GM12878 (cell line): ENCODE results near the gene IER3IP1.

Experiments
- CTCF ChIP-seq, 3 experiments: IDR thresholded peaks in 2 of 3; conservative IDR thresholded peaks in 1 of 3; 2 replicates each; pipeline ENCODE4 v1.5.1; 2011; ENCODE audit warnings: low read depth in 3 of 3, low read length in 3 of 3, mild to moderate bottlenecking in 3 of 3, control low read depth in 2 of 3, moderate library complexity in 2 of 3, inconsistent platforms in 1 of 3, mixed read lengths in 1 of 3; ENCODE audit not compliant: control insufficient read depth in 2 of 3, insufficient read depth in 1 of 3; ENCODE audit errors: extremely low read depth in 1 of 3
- GABPA ChIP-seq: IDR thresholded peaks from 2 replicates; pipeline ENCODE4 v1.6.1; 2014; ENCODE audit warnings: antibody characterized with exemption, low read depth, mild to moderate bottlenecking, inconsistent platforms
- KAT2A ChIP-seq: conservative IDR thresholded peaks from 2 replicates; pipeline ENCODE4 v1.6.1; 2011; ENCODE audit warnings: low read depth, low read length; ENCODE audit not compliant: control insufficient read depth
- SRF ChIP-seq, 2 experiments: IDR thresholded peaks; 2 replicates each; pipeline ENCODE4 v1.6.1; 2011; ENCODE audit warnings: low read depth in 2 of 2, low read length in 2 of 2, mild to moderate bottlenecking in 1 of 2, moderate library complexity in 1 of 2

GRCh38 chr18:47172476-47172875, 3.7 kb downstream of the IER3IP1 start:
- TF ChIP-seq GABPA (no peak), CTCF (IDR thresholded peaks at IDR 0.05 in 2 of 3, conservative IDR thresholded peaks at IDR 0.05 in 1 of 3; ENCODE audit: control insufficient read depth in 2 of 3, extremely low read depth in 1 of 3, insufficient read depth in 1 of 3, low read depth in 3 of 3, low read length in 3 of 3) (no peak), SRF (IDR thresholded peaks at IDR 0.05; ENCODE audit: low read depth in 2 of 2, low read length in 2 of 2) (no peak), KAT2A (no peak)
